NCI-H2196 treated with DMSO at 0.1 percent for 48 hours (cell line): ENCODE data around the gene OPN4.

Experiments
- DNase-seq: peaks from one replicate; lab custom pipeline; 2025; ENCODE audit not compliant: unreplicated experiment; lab: John Stamatoyannopoulos, UW

Gene OPN4

DNA sequence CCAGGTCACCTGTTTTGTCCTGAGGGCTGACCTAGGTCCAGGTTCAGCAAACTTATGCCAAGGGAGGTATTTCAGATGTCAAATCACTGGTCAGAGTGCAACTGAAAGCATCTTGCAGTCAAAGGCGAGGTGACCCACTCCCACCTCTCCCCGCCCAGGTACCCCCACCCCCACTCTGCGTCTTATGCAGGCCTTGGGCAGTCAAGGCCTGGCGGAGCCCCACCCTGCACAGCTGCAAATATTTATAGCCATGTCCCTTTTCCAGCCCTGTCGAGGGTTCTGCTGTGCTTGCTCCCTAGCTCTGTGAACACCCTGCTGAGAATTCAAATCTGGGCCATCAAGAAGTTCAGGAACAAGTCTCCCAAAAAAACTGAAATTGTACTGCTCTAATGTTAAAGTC is 61.5 kb downstream of the OPN4 start:
- no peak for DNase-seq
